ENCODE results near the gene ACOT12.

Gene ACOT12

DNA sequence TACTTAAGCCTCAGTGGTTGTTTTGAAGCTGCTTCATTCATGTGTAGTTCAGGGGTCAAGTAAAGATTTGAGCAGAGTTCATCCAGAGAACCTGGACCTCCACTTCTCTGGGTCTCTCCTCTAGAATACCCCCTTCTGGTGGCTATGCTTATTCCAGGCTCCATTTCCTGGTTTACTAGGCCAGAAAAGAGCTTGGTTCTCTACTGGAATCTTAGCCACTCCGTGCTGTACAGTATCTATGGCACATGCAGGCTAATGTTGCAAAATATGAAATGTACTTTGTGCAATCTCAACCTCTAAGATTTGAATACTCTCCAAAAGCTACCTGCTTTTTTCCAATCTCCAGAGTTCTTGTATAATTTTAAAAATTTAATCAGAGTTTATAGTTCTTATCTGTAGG, 110.0 kb downstream of the ACOT12 start:
- DNase-seq, result no peak
